DOHH2 (cell line): ENCODE measurements around the gene DLG5.

Experiments
- H3F3A ChIP-seq: fragments of 200-600 bp; sonication (generic), shearing (Covaris generic); 2 replicates; pipeline ENCODE4 v1.6.0; 2016; ENCODE audit warnings: antibody characterized with exemption, mild to moderate bottlenecking; ENCODE audit not compliant: control insufficient read depth, insufficient read depth
- H3K27ac ChIP-seq: fragments of 200-600 bp; sonication (generic); 2 replicates; pipeline ENCODE4 v1.5.1; 2014; ENCODE audit warnings: low read depth, mild to moderate bottlenecking, low read length, moderate library complexity
- H3K27me3 ChIP-seq: fragments of 200-600 bp; sonication (generic); 2 replicates; pipeline ENCODE4 v1.6.1; 2014; ENCODE audit warnings: mild to moderate bottlenecking, low read length, mixed read lengths; ENCODE audit not compliant: control insufficient read depth
- H3K36me3 ChIP-seq: fragments of 200-600 bp; sonication (generic); 2 replicates; pipeline ENCODE4 v1.6.1; 2014; ENCODE audit warnings: mild to moderate bottlenecking, low read length, moderate library complexity, mixed read lengths; ENCODE audit not compliant: control insufficient read depth
- H3K4me1 ChIP-seq: fragments of 200-600 bp; sonication (generic); 2 replicates; pipeline ENCODE4 v1.6.1; 2014; ENCODE audit warnings: mild to moderate bottlenecking, low read length, mixed read lengths; ENCODE audit not compliant: control insufficient read depth
- H3K4me2 ChIP-seq: fragments of 200-600 bp; sonication (generic); 2 replicates; pipeline ENCODE4 v1.6.0; 2014; ENCODE audit warnings: mild to moderate bottlenecking, low read length, moderate library complexity
- H3K4me3 ChIP-seq: fragments of 200-600 bp; sonication (generic); 2 replicates; pipeline ENCODE4 v1.5.1; 2014; ENCODE audit warnings: mild to moderate bottlenecking, low read length, mixed read lengths
- H3K79me2 ChIP-seq: fragments of 200-600 bp; sonication (generic); 2 replicates; pipeline ENCODE4 v1.6.1; 2014; ENCODE audit warnings: mild to moderate bottlenecking, low read length, mixed read lengths; ENCODE audit not compliant: control insufficient read depth
- H3K9me2 ChIP-seq: fragments of 200-600 bp; sonication (generic); replicated peaks from 2 replicates; pipeline ENCODE4 v1.6.1; 2014; ENCODE audit warnings: mild to moderate bottlenecking, low read length, mixed read lengths; ENCODE audit not compliant: control insufficient read depth
- H3K9me3 ChIP-seq: fragments of 200-600 bp; sonication (generic); 2 replicates; pipeline ENCODE4 v1.6.1; 2014; ENCODE audit warnings: antibody characterized with exemption, low read length, mixed read lengths; ENCODE audit not compliant: control insufficient read depth, insufficient read depth
- H4K20me1 ChIP-seq: fragments of 200-600 bp; sonication (generic); 2 replicates; pipeline ENCODE4 v1.6.0; 2014; ENCODE audit warnings: low read depth, mild to moderate bottlenecking, antibody characterized with exemption, low read length, moderate library complexity; ENCODE audit not compliant: control insufficient read depth, insufficient read depth
- EZH2phosphoT487 ChIP-seq: fragments of 200-600 bp; sonication (generic); IDR thresholded peaks from 2 replicates; pipeline ENCODE4 v1.6.1; 2017; ENCODE audit warnings: borderline replicate concordance, mild to moderate bottlenecking, antibody characterized with exemption, low read length, moderate library complexity, mixed read lengths
- TF ChIP-seq, protein P1 (sequence below): fragments of 200-600 bp; sonication (generic); IDR thresholded peaks from one replicate; pipeline ENCODE4 v1.5.1; 2014; ENCODE audit warnings: antibody characterized with exemption, mild to moderate bottlenecking, low read depth, low read length; ENCODE audit not compliant: poor library complexity, severe bottlenecking

The DLG5 gene

DNA sequence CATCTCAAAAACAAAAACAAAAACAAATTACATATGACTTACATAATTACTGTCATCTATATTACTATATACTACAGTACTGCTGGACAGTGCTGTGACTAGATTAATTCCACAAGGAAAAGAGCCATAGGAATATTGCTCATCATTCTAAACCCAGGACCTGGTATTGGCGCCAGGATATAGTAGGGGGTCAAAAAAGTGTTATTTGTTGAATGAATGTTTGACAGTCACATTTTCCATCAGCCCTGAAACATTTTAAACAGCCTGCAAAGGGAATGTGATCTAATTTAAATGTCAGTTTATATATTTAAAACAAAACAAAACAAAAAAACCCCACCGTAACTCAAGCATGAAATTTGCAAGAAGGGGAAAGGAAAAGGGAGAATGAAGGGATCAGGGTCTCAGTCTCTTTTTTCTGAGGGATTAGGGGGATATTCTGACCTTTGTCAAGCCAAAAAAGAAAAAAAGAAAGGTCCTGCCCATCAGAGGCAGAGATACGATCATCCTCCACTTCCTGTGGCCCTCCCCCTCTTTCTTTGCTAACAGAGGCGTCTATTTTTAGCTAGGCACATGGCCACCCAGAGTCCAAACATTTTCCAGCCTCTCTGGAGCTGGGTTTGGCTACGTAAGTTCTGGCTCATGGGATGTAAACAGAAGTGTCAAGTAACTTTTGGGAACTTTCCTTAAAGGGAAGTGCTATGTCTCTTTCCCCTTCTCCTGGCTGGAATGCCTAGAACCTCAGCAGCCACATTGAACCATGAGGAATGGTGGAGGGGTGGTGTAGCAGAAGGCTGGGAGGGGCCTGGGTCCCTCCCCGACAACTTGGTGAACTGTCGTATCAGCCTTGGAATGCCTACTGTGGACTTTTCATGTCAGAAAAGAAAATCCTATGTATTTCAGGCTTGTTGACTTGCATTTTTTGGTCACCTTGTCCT lies 44.6 kb upstream of the DLG5 start:
- Histone ChIP-seq H3K4me2 (peak overlapping the region; percentile 12), H3K9me3 (no peaks in the 10 kb centered on the region), H3F3A (peaks cover 2% of the 10 kb centered on the region; the same call in 1 of the 2 replicates), H4K20me1 (no peaks in the 10 kb centered on the region), H3K4me1 (peaks cover 9% of the 10 kb centered on the region), H3K4me3 (no peak overlapping the region), H3K79me2 (no peaks in the 10 kb centered on the region), H3K9me2 (no peaks in the 10 kb centered on the region), H3K27me3 (no peaks in the 10 kb centered on the region), H3K36me3 (0 out of 2 replicates have a peak, but pooled peaks cover 3% of the 10 kb centered on the region), H3K27ac (no peak overlapping the region)
- TF ChIP-seq, protein P1, sequence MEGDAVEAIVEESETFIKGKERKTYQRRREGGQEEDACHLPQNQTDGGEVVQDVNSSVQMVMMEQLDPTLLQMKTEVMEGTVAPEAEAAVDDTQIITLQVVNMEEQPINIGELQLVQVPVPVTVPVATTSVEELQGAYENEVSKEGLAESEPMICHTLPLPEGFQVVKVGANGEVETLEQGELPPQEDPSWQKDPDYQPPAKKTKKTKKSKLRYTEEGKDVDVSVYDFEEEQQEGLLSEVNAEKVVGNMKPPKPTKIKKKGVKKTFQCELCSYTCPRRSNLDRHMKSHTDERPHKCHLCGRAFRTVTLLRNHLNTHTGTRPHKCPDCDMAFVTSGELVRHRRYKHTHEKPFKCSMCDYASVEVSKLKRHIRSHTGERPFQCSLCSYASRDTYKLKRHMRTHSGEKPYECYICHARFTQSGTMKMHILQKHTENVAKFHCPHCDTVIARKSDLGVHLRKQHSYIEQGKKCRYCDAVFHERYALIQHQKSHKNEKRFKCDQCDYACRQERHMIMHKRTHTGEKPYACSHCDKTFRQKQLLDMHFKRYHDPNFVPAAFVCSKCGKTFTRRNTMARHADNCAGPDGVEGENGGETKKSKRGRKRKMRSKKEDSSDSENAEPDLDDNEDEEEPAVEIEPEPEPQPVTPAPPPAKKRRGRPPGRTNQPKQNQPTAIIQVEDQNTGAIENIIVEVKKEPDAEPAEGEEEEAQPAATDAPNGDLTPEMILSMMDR, result no peak
- no peak for TF ChIP-seq EZH2phosphoT487

DNA sequence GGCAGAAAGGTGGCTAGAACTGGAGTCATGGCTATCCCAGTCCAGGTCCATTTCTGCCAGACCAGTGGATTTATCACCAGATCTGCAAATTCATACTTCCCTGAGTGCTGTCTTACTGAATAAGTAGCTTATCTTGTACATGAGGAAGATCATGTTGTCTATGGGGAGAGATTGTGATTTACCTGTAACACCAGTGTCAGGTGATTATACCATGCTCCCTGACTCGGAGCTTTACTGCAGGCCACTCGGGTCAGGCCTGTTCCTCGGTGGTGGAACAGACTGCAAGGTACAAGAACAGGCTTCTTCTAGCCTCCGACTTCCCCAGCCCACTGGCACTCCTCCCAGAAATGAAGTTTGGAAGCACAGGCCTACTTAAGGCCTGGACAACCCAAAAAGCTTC lies 42.6 kb upstream of the DLG5 start:
- Histone ChIP-seq H3K36me3 (0 out of 2 replicates have a peak, but pooled peaks cover 3% of the 10 kb centered on the region), H3F3A (peaks cover 2% of the 10 kb centered on the region; the same call in 1 of the 2 replicates), H3K27me3 (no peaks in the 10 kb centered on the region), H3K4me1 (peaks cover 9% of the 10 kb centered on the region), H3K4me2 (no peak overlapping the region), H3K27ac (no peak overlapping the region), H3K4me3 (no peak overlapping the region), H3K9me3 (0 out of 2 replicates have a peak, but pooled peaks cover under 1% of the 10 kb centered on the region), H3K9me2 (no peaks in the 10 kb centered on the region), H4K20me1 (no peaks in the 10 kb centered on the region), H3K79me2 (no peaks in the 10 kb centered on the region)
- TF ChIP-seq, protein P1, result no peak
- no peak for TF ChIP-seq EZH2phosphoT487

DNA sequence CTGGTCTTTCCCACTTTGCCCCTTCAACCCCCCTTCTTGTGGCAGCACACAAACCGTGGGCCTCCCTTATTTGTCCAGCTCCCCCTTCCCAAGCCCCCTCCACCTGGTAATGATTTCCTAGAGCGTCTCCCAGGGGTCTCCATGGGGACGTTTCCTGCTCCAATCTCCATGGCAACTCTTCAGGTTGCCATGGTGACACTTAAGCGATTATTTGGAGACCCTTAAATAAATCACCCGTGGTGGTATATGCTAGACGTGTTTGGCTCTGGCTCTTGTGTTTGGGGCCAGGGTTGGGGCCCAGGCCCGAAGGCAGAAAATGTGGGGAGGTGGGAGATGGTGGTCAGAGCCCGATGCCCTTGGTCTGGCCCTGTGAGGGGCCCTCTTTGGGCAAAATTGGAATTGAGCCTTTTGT lies 41.1 kb upstream of the DLG5 start:
- Histone ChIP-seq H3K9me3 (0 out of 2 replicates have a peak, but pooled peaks cover 3% of the 10 kb centered on the region), H3K9me2 (no peaks in the 10 kb centered on the region), H3F3A (no peaks in the 10 kb centered on the region), H3K27ac (no peak overlapping the region), H3K27me3 (no peaks in the 10 kb centered on the region), H4K20me1 (no peaks in the 10 kb centered on the region), H3K4me1 (peaks cover 9% of the 10 kb centered on the region), H3K4me3 (no peak overlapping the region), H3K79me2 (no peaks in the 10 kb centered on the region), H3K36me3 (0 out of 2 replicates have a peak, but pooled peaks cover 3% of the 10 kb centered on the region), H3K4me2 (no peak overlapping the region)
- no peak for TF ChIP-seq EZH2phosphoT487

DNA sequence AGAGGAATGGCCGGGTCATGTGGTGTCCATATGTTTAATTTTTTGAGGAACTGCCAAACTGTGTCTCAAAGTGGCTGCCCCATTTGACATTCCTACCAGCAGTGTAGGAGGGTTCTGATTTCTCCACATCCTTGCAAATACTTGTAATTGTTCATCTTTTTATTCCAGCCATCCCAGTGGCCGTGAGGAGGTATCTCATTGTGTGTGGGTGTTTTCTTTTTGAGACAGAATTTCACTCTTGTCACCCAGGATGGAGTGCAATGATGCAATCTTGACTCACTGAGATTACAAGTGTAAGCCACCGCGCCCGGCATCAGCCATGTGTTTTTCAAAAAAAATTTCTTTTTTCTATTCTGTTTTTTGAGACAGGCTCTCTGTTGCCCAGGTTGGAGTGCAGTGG lies 38.7 kb upstream of the DLG5 start:
- no peaks in the 10 kb centered on the region for H3K36me3 ChIP-seq
- no peaks in the 10 kb centered on the region for H3K79me2 ChIP-seq
- H3K4me1 ChIP-seq, result no peaks in the 10 kb centered on the region
- no peak overlapping the region for H3K27ac ChIP-seq
- TF ChIP-seq EZH2phosphoT487, result no peak
- TF ChIP-seq, protein P1, result no peak
- no peak overlapping the region for H3K4me3 ChIP-seq
- no peak overlapping the region for H3K4me2 ChIP-seq
- H3K9me2 ChIP-seq, result no peaks in the 10 kb centered on the region
- no peaks in the 10 kb centered on the region for H4K20me1 ChIP-seq
- 0 out of 2 replicates have a peak, but pooled peaks cover 3% of the 10 kb centered on the region for H3K9me3 ChIP-seq
- no peaks in the 10 kb centered on the region for H3K27me3 ChIP-seq
- no peaks in the 10 kb centered on the region for H3F3A ChIP-seq
